ENCODE measurements around the gene FSHR.

FSHR gene

GRCh38 chr2:49165662-49166061, 11.3 kb upstream of the FSHR start:
- no peak for TF ChIP-seq RARB (CRISPR knock-in tag; IDR thresholded peaks at IDR 0.05)
- TF ChIP-seq SNAI2 (CRISPR knock-in tag; IDR thresholded peaks at IDR 0.05): no peak
- TF ChIP-seq ZNF8 (CRISPR knock-in tag; IDR thresholded peaks at IDR 0.05): no peak
- TF ChIP-seq OSR1 (CRISPR knock-in tag; IDR thresholded peaks at IDR 0.05): no peak
- TF ChIP-seq ZFP3 (CRISPR knock-in tag; IDR thresholded peaks at IDR 0.05): no peak
- TF ChIP-seq ZNF565 (CRISPR knock-in tag; conservative IDR thresholded peaks at IDR 0.05; ENCODE audit: low read depth): no peak
- TF ChIP-seq ZFP30 (CRISPR knock-in tag; IDR thresholded peaks at IDR 0.05): no peak
- no peak for TF ChIP-seq ESRRG (CRISPR knock-in tag; IDR thresholded peaks at IDR 0.05)
- TF ChIP-seq TOX (CRISPR knock-in tag; IDR thresholded peaks at IDR 0.05; ENCODE audit: borderline replicate concordance): no peak
- TF ChIP-seq POU6F1 (CRISPR knock-in tag; IDR thresholded peaks at IDR 0.05; ENCODE audit: borderline replicate concordance, low read depth): no peak
- no peak for TF ChIP-seq BACH2 (CRISPR knock-in tag; IDR thresholded peaks at IDR 0.05; ENCODE audit: borderline replicate concordance)
- TF ChIP-seq ZNF70 (CRISPR knock-in tag; IDR thresholded peaks at IDR 0.05): no peak
- ATAC-seq: no peak

- ATAC-seq: no peak
- no peak for TF ChIP-seq ZC3H10 (CRISPR knock-in tag; IDR thresholded peaks at IDR 0.05)
These were observed 10.4 kb upstream of the FSHR start for GRCh38 chr2:49164729-49165128.

DNA sequence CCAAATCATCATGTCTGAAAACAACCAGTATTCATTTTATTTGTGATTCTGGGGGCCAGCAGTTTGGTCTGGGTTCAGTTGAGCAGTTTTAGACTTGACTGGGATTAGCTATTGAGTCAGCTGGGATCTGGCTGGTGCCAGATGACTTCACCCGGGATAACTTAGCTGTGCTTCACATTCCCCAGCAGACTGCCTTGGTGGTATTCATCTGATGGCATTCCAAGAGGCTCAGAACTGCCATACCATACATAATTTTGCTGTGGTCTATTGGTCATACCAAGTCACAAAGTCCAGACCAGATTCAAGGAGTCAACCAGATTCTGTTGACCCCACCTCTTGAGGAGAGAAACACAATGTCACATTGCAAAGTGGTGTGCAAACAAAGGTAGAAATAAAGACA, 7.8 kb upstream of the FSHR start:
- no peak for ATAC-seq
- TF ChIP-seq ZFP30 (CRISPR knock-in tag; IDR thresholded peaks at IDR 0.05) (no peak), TSHZ2 (CRISPR knock-in tag; IDR thresholded peaks at IDR 0.05) (no peak), BACH2 (CRISPR knock-in tag; IDR thresholded peaks at IDR 0.05; ENCODE audit: borderline replicate concordance) (no peak), ZNF70 (CRISPR knock-in tag; IDR thresholded peaks at IDR 0.05) (no peak)

DNA sequence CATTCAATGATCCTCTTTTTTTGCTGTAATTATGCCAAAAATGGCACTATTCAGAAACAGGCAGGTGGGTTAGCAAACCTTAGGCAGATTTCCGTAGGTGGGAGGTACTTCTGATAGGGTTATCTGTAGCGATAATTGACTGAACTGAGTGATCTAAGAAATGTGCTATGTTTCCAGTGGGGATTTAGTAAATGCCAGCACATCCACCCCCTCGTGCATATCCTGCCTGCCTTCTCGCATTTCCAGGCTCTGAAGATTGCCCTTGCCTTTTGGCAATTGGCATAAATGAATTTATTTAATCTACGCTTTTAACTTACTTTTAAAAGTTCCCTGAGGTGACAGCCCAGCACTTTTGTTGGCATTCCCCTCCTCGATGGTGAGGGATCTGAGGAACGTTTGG, 576 bp upstream of the FSHR start:
- no peak for TF ChIP-seq GLIS3 (CRISPR knock-in tag; IDR thresholded peaks at IDR 0.05)
- TF ChIP-seq POU6F1 (CRISPR knock-in tag; IDR thresholded peaks at IDR 0.05; ENCODE audit: borderline replicate concordance, low read depth): no peak
- TF ChIP-seq BACH2 (CRISPR knock-in tag; IDR thresholded peaks at IDR 0.05; ENCODE audit: borderline replicate concordance): no peak
- no peak for TF ChIP-seq ZNF70 (CRISPR knock-in tag; IDR thresholded peaks at IDR 0.05)
- TF ChIP-seq ISL1 (CRISPR knock-in tag; IDR thresholded peaks at IDR 0.05): no peak
- TF ChIP-seq, protein P1, sequence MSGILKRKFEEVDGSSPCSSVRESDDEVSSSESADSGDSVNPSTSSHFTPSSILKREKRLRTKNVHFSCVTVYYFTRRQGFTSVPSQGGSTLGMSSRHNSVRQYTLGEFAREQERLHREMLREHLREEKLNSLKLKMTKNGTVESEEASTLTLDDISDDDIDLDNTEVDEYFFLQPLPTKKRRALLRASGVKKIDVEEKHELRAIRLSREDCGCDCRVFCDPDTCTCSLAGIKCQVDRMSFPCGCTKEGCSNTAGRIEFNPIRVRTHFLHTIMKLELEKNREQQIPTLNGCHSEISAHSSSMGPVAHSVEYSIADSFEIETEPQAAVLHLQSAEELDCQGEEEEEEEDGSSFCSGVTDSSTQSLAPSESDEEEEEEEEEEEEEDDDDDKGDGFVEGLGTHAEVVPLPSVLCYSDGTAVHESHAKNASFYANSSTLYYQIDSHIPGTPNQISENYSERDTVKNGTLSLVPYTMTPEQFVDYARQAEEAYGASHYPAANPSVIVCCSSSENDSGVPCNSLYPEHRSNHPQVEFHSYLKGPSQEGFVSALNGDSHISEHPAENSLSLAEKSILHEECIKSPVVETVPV (CRISPR knock-in tag; IDR thresholded peaks at IDR 0.05): no peak
- TF ChIP-seq, protein P2, sequence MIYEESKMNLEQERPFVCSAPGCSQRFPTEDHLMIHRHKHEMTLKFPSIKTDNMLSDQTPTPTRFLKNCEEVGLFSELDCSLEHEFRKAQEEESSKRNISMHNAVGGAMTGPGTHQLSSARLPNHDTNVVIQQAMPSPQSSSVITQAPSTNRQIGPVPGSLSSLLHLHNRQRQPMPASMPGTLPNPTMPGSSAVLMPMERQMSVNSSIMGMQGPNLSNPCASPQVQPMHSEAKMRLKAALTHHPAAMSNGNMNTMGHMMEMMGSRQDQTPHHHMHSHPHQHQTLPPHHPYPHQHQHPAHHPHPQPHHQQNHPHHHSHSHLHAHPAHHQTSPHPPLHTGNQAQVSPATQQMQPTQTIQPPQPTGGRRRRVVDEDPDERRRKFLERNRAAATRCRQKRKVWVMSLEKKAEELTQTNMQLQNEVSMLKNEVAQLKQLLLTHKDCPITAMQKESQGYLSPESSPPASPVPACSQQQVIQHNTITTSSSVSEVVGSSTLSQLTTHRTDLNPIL (CRISPR knock-in tag; IDR thresholded peaks at IDR 0.05; ENCODE audit: low read depth): no peak
- no peak for TF ChIP-seq ESRRG (CRISPR knock-in tag; IDR thresholded peaks at IDR 0.05)
- no peak for TF ChIP-seq PPARA (CRISPR knock-in tag; IDR thresholded peaks at IDR 0.05; ENCODE audit: borderline replicate concordance)
- ATAC-seq: no peak

All from SK-N-SH treated with all-trans-retinoic acid at 6 μM for 48 hours (cell line).